NCI-H1417 (cell line): Measurements from ENCODE around the gene PTPRR.

Experiments
- DNase-seq, 3 experiments: peaks; one replicate each; lab custom pipeline; 2025; lab: John Stamatoyannopoulos, UW

The PTPRR gene

GRCh38 chr12:70910666-70911065, 9.9 kb downstream of the PTPRR start:
- no peak for DNase-seq

GRCh38 chr12:70908978-70909377, 11.6 kb downstream of the PTPRR start:
- no peak for DNase-seq

DNA sequence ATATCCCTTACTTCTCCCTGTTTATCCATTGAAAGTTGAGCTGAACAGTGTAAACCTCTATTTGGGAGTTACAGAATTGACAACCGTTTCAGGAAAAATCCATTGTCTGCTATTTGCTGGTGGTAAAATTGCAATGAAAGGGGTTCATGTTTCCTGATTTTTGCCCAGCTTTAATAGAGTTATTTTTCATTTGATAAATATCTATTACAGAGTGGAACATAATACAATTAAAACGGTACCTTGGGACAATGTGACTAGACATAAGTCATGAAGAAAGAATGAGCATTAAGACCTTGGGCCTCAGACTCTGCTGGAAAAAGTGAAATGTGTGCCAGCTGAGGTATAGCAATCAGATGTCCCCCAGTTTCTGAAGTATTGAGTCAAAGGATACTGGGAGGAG, 13.1 kb downstream of the PTPRR start:
- no peak for DNase-seq

GRCh38 chr12:70895956-70896355, 24.6 kb downstream of the PTPRR start:
- DNase-seq: no peak

GRCh38 chr12:70892593-70892992, 27.9 kb downstream of the PTPRR start:
- DNase-seq: no peak

DNA sequence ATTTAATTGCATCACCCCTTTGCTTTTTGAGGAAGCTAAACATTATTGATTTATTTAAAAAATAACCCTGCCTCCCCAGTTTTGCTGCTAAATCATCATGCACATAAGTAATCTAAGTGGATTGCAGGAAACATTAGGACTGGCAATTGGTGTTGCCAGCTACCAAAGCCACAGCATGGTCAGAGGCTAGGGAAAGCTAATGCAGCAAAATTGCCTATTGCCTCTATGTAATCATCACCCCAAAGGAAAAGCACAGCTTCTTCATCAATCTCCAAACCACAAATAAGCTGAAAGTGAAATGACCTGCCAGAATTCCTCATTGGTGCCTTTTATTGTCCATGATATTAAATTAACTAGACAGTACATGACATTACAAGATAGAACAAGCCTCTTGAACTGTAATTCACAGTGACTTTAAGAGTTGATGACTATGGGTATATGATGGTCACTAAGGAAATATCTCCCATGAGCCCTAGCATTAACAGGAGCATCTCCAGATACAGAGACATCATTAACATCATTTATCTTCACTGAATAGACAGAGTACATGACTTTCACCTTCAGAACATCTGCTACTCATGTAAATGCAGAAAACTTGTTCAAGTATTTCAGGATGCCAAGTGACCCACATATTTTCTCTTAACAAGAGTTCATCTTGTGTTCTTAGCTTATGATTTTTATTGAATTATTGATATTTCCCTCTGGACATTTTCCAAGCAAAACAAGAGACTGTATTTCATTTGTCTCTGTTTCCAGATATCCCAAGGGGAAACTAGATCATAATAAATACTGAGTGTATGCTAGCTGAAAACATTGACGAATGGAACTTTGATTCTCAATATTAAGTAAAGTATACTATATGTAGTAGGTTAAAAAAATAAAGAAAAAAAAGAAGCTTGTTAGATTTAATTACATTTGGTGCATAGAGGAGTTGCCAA, 29.4 kb downstream of the PTPRR start:
- DNase-seq: no peak

- no peak for DNase-seq
Observed at GRCh38 chr12:70885956-70886355, 34.6 kb downstream of the PTPRR start.

- no peak for DNase-seq
Observed at GRCh38 chr12:70883855-70884254, 36.7 kb downstream of the PTPRR start.

GRCh38 chr12:70880744-70881143, 39.8 kb downstream of the PTPRR start:
- DNase-seq: no peak

DNA sequence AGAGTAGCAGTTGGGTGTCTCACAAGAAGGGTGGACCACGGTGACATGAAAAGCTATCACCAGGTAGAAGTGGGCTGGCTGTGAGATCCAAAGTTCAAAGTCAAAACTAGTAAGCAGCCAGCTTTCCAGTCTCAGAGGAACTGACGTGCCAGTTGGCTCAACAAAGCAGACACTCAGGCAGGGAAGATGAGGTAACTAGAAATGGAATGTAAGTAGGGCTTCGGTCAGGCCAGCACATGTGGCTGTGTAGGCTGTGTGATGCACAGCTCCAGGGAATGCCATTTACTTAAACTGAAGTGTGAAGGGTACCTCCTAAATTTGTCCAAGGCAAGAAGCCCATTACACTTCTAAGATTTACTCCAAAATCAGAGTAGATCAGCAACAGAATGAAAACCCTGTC, 43.6 kb downstream of the PTPRR start:
- DNase-seq: no peak

DNA sequence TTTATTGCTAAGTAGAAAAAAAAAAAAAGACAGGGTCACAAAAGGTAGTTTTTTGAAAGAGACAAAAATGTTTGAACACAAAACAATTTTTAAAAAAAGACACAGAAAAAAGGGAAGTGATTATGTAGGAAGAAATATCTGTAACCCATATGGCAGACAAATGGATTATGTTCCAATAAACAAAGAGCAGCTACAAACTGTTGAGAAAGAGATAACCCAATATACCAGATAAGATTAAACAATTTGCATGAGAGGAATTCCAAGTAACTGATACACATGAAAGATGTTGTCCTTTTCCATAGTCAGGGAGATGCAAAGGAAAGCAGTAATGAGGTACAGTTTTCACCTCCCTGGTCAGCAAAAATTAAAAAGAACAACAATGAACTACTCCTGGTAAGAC, 44.9 kb downstream of the PTPRR start:
- DNase-seq: no peak

- DNase-seq: no peak
Observed at GRCh38 chr12:70854881-70855568, 65.5 kb downstream of the PTPRR start.

- DNase-seq: no peak
Observed at GRCh38 chr12:70854138-70854537, 66.4 kb downstream of the PTPRR start.

GRCh38 chr12:70853326-70853725, 67.2 kb downstream of the PTPRR start:
- no peak for DNase-seq

DNA sequence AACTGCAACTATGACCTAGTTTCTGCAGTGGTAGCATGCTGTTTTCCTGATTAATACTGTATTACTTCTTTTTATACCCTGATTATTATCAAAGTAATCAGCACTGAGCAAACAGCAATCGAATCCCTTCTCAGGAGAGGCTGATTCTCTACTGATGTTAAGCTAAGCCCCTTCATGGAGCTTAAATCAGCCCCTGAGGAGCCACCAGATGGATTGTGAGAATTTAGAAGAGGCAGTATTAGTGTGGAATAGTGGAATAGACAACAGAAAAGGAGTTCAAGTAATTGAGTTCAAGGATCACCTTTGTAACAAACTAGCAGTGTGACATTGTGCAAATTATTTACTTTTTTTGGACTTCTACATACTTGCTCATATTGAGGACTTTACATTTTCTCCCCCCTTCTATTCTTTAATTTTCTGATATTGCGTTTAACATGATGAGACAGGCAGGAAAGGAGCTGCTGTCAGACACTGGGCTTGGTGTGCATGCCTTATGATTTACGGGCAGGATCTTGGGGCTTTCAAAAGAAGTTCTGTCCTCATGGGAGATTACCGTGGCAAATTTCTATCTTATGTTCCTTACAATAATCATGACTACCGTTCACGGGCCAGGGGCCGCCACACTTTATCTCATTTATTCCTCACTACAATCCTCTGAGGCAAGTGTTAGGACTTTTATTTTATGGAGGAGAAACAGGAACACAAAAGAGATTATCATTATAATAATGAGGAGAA, 68.0 kb downstream of the PTPRR start:
- DNase-seq: peak in 1 of 3 experiments; percentile 28

GRCh38 chr12:70849265-70849960, 71.1 kb downstream of the PTPRR start:
- DNase-seq: peak in 1 of 3 experiments; percentile 49

DNA sequence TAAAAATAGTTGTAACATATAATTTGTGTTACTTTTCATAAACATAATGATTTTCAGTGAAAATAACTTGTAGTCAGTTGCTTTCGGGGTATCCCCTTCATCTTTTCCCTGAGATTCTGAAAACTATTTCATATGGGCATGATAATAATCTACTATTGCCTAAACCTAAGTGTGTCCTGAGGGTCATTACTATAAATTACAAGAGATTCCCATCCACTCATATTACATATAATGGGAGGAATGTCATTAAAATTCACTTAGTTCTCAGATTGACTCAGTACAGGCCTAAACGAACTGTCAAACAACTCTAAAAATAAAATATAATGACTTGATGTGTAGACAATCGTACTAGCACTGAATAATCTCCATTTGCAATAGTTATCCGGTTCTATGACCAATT, 72.7 kb downstream of the PTPRR start:
- no peak for DNase-seq

GRCh38 chr12:70845268-70845667, 75.3 kb downstream of the PTPRR start:
- no peak for DNase-seq

DNA sequence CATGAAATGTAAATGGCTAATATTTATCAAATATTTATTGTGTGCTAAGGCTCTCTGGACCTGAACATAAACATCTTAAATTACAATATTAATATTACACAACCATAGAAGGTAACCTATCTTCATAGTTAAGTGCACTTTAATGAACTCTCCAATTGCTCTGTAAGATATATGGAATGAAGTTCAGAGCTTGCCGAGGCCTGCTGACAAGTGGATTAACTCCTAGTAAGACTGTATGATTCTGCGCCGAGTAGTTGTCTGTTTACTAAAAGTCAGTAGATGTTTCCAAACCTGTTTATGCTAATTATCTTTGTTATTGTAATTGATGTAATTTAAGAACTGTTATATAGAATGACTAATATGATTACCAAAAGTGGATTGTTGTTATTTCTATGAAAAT, 77.2 kb downstream of the PTPRR start:
- no peak for DNase-seq

GRCh38 chr12:70842942-70843341, 77.6 kb downstream of the PTPRR start:
- DNase-seq: no peak

DNA sequence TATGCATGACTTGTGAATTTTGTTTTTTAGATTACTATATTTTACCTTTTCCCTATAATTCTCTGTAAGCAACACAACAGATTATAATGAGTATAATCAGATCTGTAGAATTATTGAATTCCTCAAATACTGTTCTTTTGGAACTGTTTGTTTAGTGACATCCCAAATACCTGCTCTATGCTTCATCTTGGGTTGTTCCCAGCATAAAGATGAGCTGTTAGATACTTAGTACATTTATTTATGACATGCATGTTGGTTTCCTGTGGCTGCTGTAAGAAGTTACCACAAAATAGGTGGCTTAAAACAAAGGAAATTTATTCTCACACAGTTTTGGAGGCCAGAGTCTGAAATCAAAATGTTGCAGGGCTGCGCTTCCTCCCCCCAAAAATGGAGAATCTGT, 78.4 kb downstream of the PTPRR start:
- DNase-seq: no peak
